Kidney tubule cell (primary cell): ENCODE measurements around the gene FRMPD4.

Source experiments
- DNase-seq: peaks from one replicate; pipeline ENCODE4 v3.0.0-alpha.2; 2018; ENCODE audit warnings: low spot score

Gene FRMPD4

GRCh38 chrX:12366440-12366839 is 228.2 kb downstream of the FRMPD4 start:
- DNase-seq, result no peak

- no peak for DNase-seq
Observed at GRCh38 chrX:12367254-12367653, 229.0 kb downstream of the FRMPD4 start.

GRCh38 chrX:12370497-12370986 is 232.3 kb downstream of the FRMPD4 start:
- no peak for DNase-seq

GRCh38 chrX:12372111-12372510 is 233.8 kb downstream of the FRMPD4 start:
- DNase-seq, result peak; percentile 81

GRCh38 chrX:12374286-12374685 is 236.0 kb downstream of the FRMPD4 start:
- DNase-seq, result no peak

GRCh38 chrX:12378253-12378652 is 240.0 kb downstream of the FRMPD4 start:
- peak; percentile 2 for DNase-seq

GRCh38 chrX:12378706-12379105 is 240.4 kb downstream of the FRMPD4 start:
- no peak for DNase-seq

- DNase-seq, result no peak
Observed at GRCh38 chrX:12379671-12380070, 241.4 kb downstream of the FRMPD4 start.

GRCh38 chrX:12383196-12383595 is 244.9 kb downstream of the FRMPD4 start:
- no peak for DNase-seq

- no peak for DNase-seq
Observed at GRCh38 chrX:12390301-12390700, 252.0 kb downstream of the FRMPD4 start.

GRCh38 chrX:12396584-12396983 is 258.3 kb downstream of the FRMPD4 start:
- DNase-seq, result no peak

GRCh38 chrX:12400218-12400617 is 261.9 kb downstream of the FRMPD4 start:
- no peak for DNase-seq

- no peak for DNase-seq
Observed at GRCh38 chrX:12401252-12401651, 263.0 kb downstream of the FRMPD4 start.

GRCh38 chrX:12403474-12404082 is 265.3 kb downstream of the FRMPD4 start:
- peak; percentile 21 for DNase-seq

- no peak for DNase-seq
Observed at GRCh38 chrX:12405306-12405705, 267.0 kb downstream of the FRMPD4 start.

- DNase-seq, result no peak
Observed at GRCh38 chrX:12410523-12410922, 272.2 kb downstream of the FRMPD4 start.

- no peak for DNase-seq
Observed at GRCh38 chrX:12411831-12412230, 273.6 kb downstream of the FRMPD4 start.

GRCh38 chrX:12412561-12412960 is 274.3 kb downstream of the FRMPD4 start:
- no peak for DNase-seq

GRCh38 chrX:12419591-12419990 is 281.3 kb downstream of the FRMPD4 start:
- no peak for DNase-seq

- no peak for DNase-seq
Observed at GRCh38 chrX:12421918-12422317, 283.6 kb downstream of the FRMPD4 start.

GRCh38 chrX:12423346-12423745 is 285.1 kb downstream of the FRMPD4 start:
- DNase-seq, result no peak

GRCh38 chrX:12425496-12425895 is 287.2 kb downstream of the FRMPD4 start:
- DNase-seq, result no peak

- no peak for DNase-seq
Observed at GRCh38 chrX:12426420-12426819, 288.1 kb downstream of the FRMPD4 start.

GRCh38 chrX:12434493-12434892 is 296.2 kb downstream of the FRMPD4 start:
- DNase-seq, result no peak
